HG03095 (cell line): ENCODE results near the gene GDPD1.
"Not testable (repeated sequence)": the region's sequence is repeated elsewhere in the genome, so short reads cannot be mapped to it uniquely, and the experiment has no call there.

Experiments used
- ATAC-seq: cut with Tn5 transposase; IDR thresholded peaks from one replicate; pipeline ENCODE4 v1.9.1; 2021; ENCODE audit warnings: moderate library complexity; ENCODE audit not compliant: unreplicated experiment

Gene GDPD1

DNA sequence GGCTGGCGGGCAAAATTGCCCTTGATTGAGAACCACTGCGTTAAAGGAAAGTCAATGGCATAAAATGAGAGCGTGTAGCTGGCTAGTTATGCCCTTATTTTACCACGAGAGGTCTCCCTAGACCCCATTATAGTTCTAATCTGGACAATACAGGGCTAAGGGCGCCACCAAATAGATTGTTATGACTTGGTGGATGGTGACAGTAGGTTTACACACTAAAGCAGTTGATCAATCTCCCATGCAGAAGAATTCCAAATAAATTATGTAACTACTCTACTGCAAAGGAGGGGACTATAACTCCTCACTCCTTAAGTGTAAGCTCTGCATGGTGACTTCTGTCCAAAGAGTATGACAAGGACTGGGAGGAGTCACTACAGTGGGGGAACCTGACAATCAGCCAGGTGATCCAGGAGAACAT, 90.7 kb downstream of the GDPD1 start:
- no peak for ATAC-seq

DNA sequence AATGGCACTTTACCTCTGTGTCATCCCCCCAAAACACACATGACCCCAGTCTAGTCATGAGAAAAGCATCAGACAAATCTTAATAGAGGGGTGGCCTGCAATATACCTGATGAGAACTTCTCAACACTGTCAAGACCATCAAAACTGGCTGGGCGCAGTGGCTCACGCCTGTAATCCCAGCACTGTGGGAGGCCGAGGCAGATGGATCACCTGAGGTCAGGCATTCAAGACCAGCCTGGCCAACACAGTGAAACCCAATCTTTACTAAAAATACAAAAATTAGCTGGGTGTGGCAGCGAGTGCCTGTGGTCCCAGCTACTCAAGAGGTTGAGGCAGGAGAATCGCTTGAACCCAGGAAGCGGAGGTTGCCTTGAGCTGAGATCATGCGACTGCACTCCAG, 91.2 kb downstream of the GDPD1 start:
- ATAC-seq: not testable (repeated sequence)

DNA sequence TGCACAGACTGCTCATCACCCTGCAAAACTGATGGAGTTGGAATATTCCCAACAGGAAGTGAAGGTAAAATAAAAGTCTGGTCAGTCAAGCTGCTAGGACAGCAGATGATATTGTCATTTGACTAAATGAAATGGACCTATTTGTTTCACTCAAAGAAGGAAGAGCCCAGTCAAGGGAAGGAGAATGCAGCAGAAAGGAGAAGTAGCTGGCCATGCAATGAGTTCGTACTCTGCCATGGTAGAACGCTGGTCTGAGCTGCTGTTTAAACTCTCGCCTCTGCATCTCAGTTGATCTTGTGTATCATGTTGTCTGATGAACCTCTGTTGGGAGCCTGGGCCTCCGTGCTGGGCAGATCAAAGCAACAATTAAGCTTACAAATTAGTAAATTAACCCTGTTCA, 95.6 kb downstream of the GDPD1 start:
- no peak for ATAC-seq
